ENCODE data around the gene NUDT22.

GRCh38 chr11:64240435-64241240, 14.6 kb downstream of the NUDT22 start, which contains the start of gene FKBP2:
- TF ChIP-seq CTCF (IDR thresholded peaks at IDR 0.05; ENCODE audit: insufficient read depth, low read depth, low read length) (no peak), EZH2 (IDR thresholded peaks at IDR 0.05; ENCODE audit: insufficient read depth, low read length) (no peak)
